ENCODE data around the gene SYNE1. TPM values are rescaled to one million over a fixed set of nuclear protein-coding genes. Genes with fewer than 3 reads are reported as not detected.

The SYNE1 gene
- total RNA-seq, 1 donor from 2014 or later = 6.0 TPM

- Mint-ChIP-seq H3K27ac (no peak overlapping the region), H3K4me1 (no peaks in the 10 kb centered on the region), H3K9me3 (no peaks in the 10 kb centered on the region), H3K4me3 (no peak overlapping the region), H3K27me3 (ENCODE audit: insufficient read depth, low read depth) (no peaks in the 10 kb centered on the region), H3K36me3 (no peaks in the 10 kb centered on the region)
- no peaks in the 10 kb centered on the region for H4K20me1 ChIP-seq (ENCODE audit: low read depth)
- no peaks in the 10 kb centered on the region for H3F3A ChIP-seq (ENCODE audit: low read depth)
- no peaks in the 10 kb centered on the region for H3K4me1 ChIP-seq
- H3K9me3 ChIP-seq (ENCODE audit: low read depth) = no peaks in the 10 kb centered on the region
- no peak overlapping the region for H3K27ac ChIP-seq
- no peaks in the 10 kb centered on the region for H3K36me3 ChIP-seq
- H3K9ac ChIP-seq = no peak overlapping the region
- H3K27me3 ChIP-seq = no peaks in the 10 kb centered on the region
- DNase-seq (ENCODE audit: low spot score) = no peak
- no peak overlapping the region for H3K4me3 ChIP-seq
- H3K4me2 ChIP-seq = no peak overlapping the region
- TF ChIP-seq EZH2phosphoT487 (IDR thresholded peaks at IDR 0.05) (no peak), CTCF (IDR thresholded peaks at IDR 0.05) (no peak), EZH2 (IDR thresholded peaks at IDR 0.05) (no peak)
- no peak overlapping the region for H2AFZ ChIP-seq (replicated peaks)
- H3K79me2 ChIP-seq (ENCODE audit: low read depth) = no peaks in the 10 kb centered on the region
Observed at GRCh38 chr6:152435816-152436215, 201.3 kb downstream of the SYNE1 start.

- Mint-ChIP-seq H3K36me3 (no peaks in the 10 kb centered on the region), H3K4me1 (no peaks in the 10 kb centered on the region), H3K27ac (no peak overlapping the region), H3K9me3 (no peaks in the 10 kb centered on the region), H3K4me3 (no peak overlapping the region), H3K27me3 (ENCODE audit: insufficient read depth, low read depth) (no peaks in the 10 kb centered on the region)
- no peaks in the 10 kb centered on the region for H3K9me3 ChIP-seq (ENCODE audit: low read depth)
- H3K36me3 ChIP-seq = no peaks in the 10 kb centered on the region
- no peak overlapping the region for H3K27ac ChIP-seq
- no peaks in the 10 kb centered on the region for H3K27me3 ChIP-seq
- H3K9ac ChIP-seq = no peak overlapping the region
- no peak for TF ChIP-seq EZH2 (IDR thresholded peaks at IDR 0.05)
- TF ChIP-seq CTCF (IDR thresholded peaks at IDR 0.05) = no peak
- no peak for TF ChIP-seq EZH2phosphoT487 (IDR thresholded peaks at IDR 0.05)
- no peaks in the 10 kb centered on the region for H3K79me2 ChIP-seq (ENCODE audit: low read depth)
- H4K20me1 ChIP-seq (ENCODE audit: low read depth) = no peaks in the 10 kb centered on the region
- no peaks in the 10 kb centered on the region for H3K4me1 ChIP-seq
- H3K4me3 ChIP-seq = no peak overlapping the region
- no peak for DNase-seq (ENCODE audit: low spot score)
- no peak overlapping the region for H2AFZ ChIP-seq (replicated peaks)
- H3K4me2 ChIP-seq = no peak overlapping the region
- no peaks in the 10 kb centered on the region for H3F3A ChIP-seq (ENCODE audit: low read depth)
Observed at GRCh38 chr6:152432758-152433157, 204.4 kb downstream of the SYNE1 start.

GRCh38 chr6:152428126-152428525 is 209.0 kb downstream of the SYNE1 start:
- Mint-ChIP-seq H3K27ac (no peak overlapping the region), H3K4me3 (no peak overlapping the region), H3K9me3 (no peaks in the 10 kb centered on the region), H3K36me3 (no peaks in the 10 kb centered on the region), H3K4me1 (no peaks in the 10 kb centered on the region), H3K27me3 (ENCODE audit: insufficient read depth, low read depth) (no peaks in the 10 kb centered on the region)
- H3K36me3 ChIP-seq = no peaks in the 10 kb centered on the region
- H3K9me3 ChIP-seq (ENCODE audit: low read depth) = no peaks in the 10 kb centered on the region
- no peak overlapping the region for H3K4me3 ChIP-seq
- no peaks in the 10 kb centered on the region for H3K79me2 ChIP-seq (ENCODE audit: low read depth)
- H2AFZ ChIP-seq (replicated peaks) = no peak overlapping the region
- H3K9ac ChIP-seq = no peak overlapping the region
- H4K20me1 ChIP-seq (ENCODE audit: low read depth) = no peaks in the 10 kb centered on the region
- no peaks in the 10 kb centered on the region for H3F3A ChIP-seq (ENCODE audit: low read depth)
- peak; percentile 37 for DNase-seq (ENCODE audit: low spot score)
- no peak overlapping the region for H3K27ac ChIP-seq
- H3K4me2 ChIP-seq = no peak overlapping the region
- no peaks in the 10 kb centered on the region for H3K27me3 ChIP-seq
- H3K4me1 ChIP-seq = no peaks in the 10 kb centered on the region
- TF ChIP-seq EZH2phosphoT487 (IDR thresholded peaks at IDR 0.05) (no peak), EZH2 (IDR thresholded peaks at IDR 0.05) (no peak), CTCF (IDR thresholded peaks at IDR 0.05) (no peak)

All from neural progenitor cell (in vitro differentiated cells).